Adrenal gland (tissue), 5 donors: ENCODE results near the gene TSPAN18.

Experiments used
- POLR2A ChIP-seq, 2 donors: fragments of 450-650 bp; IDR thresholded peaks; one replicate each; pipeline ENCODE4 v1.6.1; 2017; ENCODE audit warnings: antibody characterized with exemption in 2 of 2, mild to moderate bottlenecking in 2 of 2, moderate library complexity in 1 of 2
- TF ChIP-seq, protein P1 (sequence below), 6 experiments: fragments of 450-650 bp in 4 of 6; fragments of 200-600 bp in 2 of 6; sonication (generic) in 1 of 6; IDR thresholded peaks; 1 replicate in 5 of 6; 2 replicates in 1 of 6; pipeline versions ENCODE4 v1.5.1 to v1.8.0; 2016 to 2021; ENCODE audit warnings: antibody characterized with exemption in 6 of 6, mild to moderate bottlenecking in 2 of 6, moderate library complexity in 1 of 6
- donor health status: DM: no; HTN: no; CAD: no.

DNA sequence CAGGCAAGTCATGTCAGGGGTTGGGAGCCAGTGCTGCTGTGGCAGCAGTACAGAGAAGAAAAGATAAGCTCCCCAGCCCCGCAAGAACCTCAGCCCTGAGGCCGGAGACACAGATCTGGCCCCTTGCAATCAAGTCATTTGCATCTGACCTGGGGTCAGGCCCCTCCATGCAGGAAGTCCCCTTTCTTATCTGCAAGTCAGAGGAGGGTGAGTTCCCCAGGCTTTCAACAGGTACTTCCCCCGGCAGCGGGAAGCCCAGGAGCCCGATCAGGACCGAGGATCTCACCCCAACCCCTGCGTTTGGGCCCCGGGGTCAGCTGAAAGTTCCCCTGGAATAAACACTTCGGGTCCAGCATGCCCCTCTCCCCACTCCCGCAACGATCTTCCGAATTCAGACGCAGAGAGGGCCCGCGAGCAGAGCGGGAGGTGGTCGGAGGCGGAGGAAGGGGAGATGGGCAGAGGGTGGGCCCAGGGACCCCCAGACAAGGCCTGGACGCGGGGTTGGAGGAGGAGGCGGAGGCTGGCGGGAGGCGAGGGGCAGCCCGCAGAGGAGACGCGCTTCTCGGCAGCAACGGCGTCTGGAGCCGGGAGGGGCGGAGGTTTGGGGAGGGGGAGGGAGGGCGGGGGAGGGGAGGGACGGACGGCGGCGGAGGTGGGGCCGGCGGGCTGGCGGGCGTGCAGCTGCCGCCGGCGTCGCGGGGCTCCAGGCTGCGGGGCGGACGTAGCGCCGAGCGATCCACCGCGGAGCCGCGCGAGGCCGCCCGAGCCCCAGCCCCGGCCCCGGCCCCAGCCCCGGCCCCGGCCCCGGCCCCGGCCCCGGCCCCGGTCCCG is at the start of gene TSPAN18:
- TF ChIP-seq, protein P1, sequence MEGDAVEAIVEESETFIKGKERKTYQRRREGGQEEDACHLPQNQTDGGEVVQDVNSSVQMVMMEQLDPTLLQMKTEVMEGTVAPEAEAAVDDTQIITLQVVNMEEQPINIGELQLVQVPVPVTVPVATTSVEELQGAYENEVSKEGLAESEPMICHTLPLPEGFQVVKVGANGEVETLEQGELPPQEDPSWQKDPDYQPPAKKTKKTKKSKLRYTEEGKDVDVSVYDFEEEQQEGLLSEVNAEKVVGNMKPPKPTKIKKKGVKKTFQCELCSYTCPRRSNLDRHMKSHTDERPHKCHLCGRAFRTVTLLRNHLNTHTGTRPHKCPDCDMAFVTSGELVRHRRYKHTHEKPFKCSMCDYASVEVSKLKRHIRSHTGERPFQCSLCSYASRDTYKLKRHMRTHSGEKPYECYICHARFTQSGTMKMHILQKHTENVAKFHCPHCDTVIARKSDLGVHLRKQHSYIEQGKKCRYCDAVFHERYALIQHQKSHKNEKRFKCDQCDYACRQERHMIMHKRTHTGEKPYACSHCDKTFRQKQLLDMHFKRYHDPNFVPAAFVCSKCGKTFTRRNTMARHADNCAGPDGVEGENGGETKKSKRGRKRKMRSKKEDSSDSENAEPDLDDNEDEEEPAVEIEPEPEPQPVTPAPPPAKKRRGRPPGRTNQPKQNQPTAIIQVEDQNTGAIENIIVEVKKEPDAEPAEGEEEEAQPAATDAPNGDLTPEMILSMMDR (IDR thresholded peaks at IDR 0.05), result no peak
- peak in 1 of 2 donors; percentile 16 for TF ChIP-seq POLR2A (IDR thresholded peaks at IDR 0.05)
